MM.1S (cell line): ENCODE results near the gene BACE2.
A peak's percentile ranks its signal among the peaks of the same experiment; 100 is the strongest.

ENCODE experiments used
- DNase-seq: peaks from one replicate; pipeline ENCODE4 v3.0.0-alpha.2; 2015
- H2AFZ ChIP-seq: fragments of 300-600 bp; sonication (generic); 2 replicates; pipeline ENCODE4 v1.6.0; 2016; ENCODE audit warnings: antibody characterized with exemption, low read length
- H3F3A ChIP-seq: fragments of 300-600 bp; sonication (generic); 2 replicates; pipeline ENCODE4 v1.6.1; 2016; ENCODE audit warnings: mild to moderate bottlenecking, antibody characterized with exemption, low read length, moderate library complexity, mixed read lengths; ENCODE audit not compliant: insufficient read depth
- H3K27ac ChIP-seq: fragments of 300-600 bp; sonication (generic); 2 replicates; pipeline ENCODE4 v1.5.1; 2016; ENCODE audit warnings: mild to moderate bottlenecking, low read length
- H3K27me3 ChIP-seq: fragments of 300-600 bp; sonication (generic); replicated peaks from 2 replicates; pipeline ENCODE4 v1.6.0; 2016; ENCODE audit warnings: low read length; ENCODE audit not compliant: insufficient read depth
- H3K36me3 ChIP-seq: fragments of 300-600 bp; sonication (generic); replicated peaks from 2 replicates; pipeline ENCODE4 v1.6.1; 2016; ENCODE audit warnings: mild to moderate bottlenecking, low read length, mixed read lengths; ENCODE audit not compliant: insufficient read depth
- H3K4me1 ChIP-seq: fragments of 300-600 bp; sonication (generic); 2 replicates; pipeline ENCODE4 v1.6.1; 2016; ENCODE audit warnings: low read length, mixed read lengths
- H3K4me2 ChIP-seq: fragments of 300-600 bp; sonication (generic); 2 replicates; pipeline ENCODE4 v1.6.0; 2016; ENCODE audit warnings: low read depth, low read length
- H3K4me3 ChIP-seq: fragments of 300-600 bp; sonication (generic); 2 replicates; pipeline ENCODE4 v1.5.1; 2016; ENCODE audit warnings: low read length, mixed read lengths
- H3K79me2 ChIP-seq: fragments of 300-600 bp; sonication (generic); 2 replicates; pipeline ENCODE4 v1.6.1; 2016; ENCODE audit warnings: mixed run types, low read length, mixed read lengths
- H3K9ac ChIP-seq: fragments of 300-600 bp; sonication (generic); 2 replicates; pipeline ENCODE4 v1.6.1; 2016; ENCODE audit warnings: low read length, mixed read lengths
- H3K9me2 ChIP-seq: fragments of 300-600 bp; sonication (generic); replicated peaks from 2 replicates; pipeline ENCODE4 v1.6.1; 2016; ENCODE audit warnings: mild to moderate bottlenecking, low read length, mixed read lengths; ENCODE audit not compliant: insufficient read depth
- H3K9me3 ChIP-seq: fragments of 300-600 bp; sonication (generic); replicated peaks from 2 replicates; pipeline ENCODE4 v1.6.1; 2016; ENCODE audit warnings: mild to moderate bottlenecking, low read length, mixed read lengths; ENCODE audit not compliant: insufficient read depth
- H4K20me1 ChIP-seq: fragments of 300-600 bp; sonication (generic); 2 replicates; pipeline ENCODE4 v1.6.1; 2016; ENCODE audit warnings: mild to moderate bottlenecking, low read length, moderate library complexity, mixed read lengths; ENCODE audit not compliant: insufficient read depth
- EZH2 ChIP-seq: fragments of 300-600 bp; sonication (generic); optimal IDR thresholded peaks from 2 replicates; pipeline ENCODE3; 2017; ENCODE audit warnings: low read depth, mild to moderate bottlenecking, antibody characterized with exemption, low read length, mixed read lengths
- EZH2phosphoT487 ChIP-seq: fragments of 300-600 bp; sonication (generic); IDR thresholded peaks from 2 replicates; pipeline ENCODE4 v1.6.1; 2018; ENCODE audit warnings: antibody characterized with exemption, low read length
- TF ChIP-seq, protein P1 (sequence below): fragments of 300-600 bp; sonication (generic); IDR thresholded peaks from 2 replicates; pipeline ENCODE4 v1.5.1; 2016; ENCODE audit warnings: antibody characterized with exemption, low read length, mixed read lengths

Gene BACE2

DNA sequence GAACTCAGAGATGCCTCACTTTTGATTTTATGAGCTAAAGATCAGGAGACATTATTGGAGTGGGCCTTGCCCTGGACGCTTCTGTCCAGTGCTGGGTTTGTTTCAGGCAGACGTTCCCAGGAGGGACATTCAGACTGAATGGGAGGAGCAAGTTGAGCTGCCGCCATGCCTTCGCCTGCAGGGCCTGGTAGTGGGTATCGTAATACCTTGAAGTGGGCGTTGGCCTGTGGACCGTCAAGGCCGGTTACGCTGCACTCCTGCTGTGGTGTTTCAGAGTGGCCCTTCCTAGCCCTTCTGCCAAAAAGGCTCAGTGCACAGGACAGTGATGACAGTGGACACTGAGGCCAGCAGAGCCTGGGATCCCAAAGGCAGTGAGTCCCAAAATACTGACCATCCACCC is 150.3 kb downstream of the BACE2 start:
- DNase-seq = no peak
- Histone ChIP-seq H3K4me3 (no peak overlapping the region), H3F3A (no peaks in the 10 kb centered on the region; the same call in 1 of the 2 replicates), H3K4me1 (peaks cover 17% of the 10 kb centered on the region), H2AFZ (no peak overlapping the region), H3K4me2 (no peak overlapping the region), H3K9ac (no peak overlapping the region), H3K27ac (no peak overlapping the region), H3K9me2 (no peaks in the 10 kb centered on the region), H3K79me2 (no peaks in the 10 kb centered on the region), H3K9me3 (no peaks in the 10 kb centered on the region), H4K20me1 (no peaks in the 10 kb centered on the region), H3K27me3 (no peaks in the 10 kb centered on the region), H3K36me3 (no peaks in the 10 kb centered on the region)
- TF ChIP-seq EZH2phosphoT487 (no peak), EZH2 (no peak)
- TF ChIP-seq, protein P1, sequence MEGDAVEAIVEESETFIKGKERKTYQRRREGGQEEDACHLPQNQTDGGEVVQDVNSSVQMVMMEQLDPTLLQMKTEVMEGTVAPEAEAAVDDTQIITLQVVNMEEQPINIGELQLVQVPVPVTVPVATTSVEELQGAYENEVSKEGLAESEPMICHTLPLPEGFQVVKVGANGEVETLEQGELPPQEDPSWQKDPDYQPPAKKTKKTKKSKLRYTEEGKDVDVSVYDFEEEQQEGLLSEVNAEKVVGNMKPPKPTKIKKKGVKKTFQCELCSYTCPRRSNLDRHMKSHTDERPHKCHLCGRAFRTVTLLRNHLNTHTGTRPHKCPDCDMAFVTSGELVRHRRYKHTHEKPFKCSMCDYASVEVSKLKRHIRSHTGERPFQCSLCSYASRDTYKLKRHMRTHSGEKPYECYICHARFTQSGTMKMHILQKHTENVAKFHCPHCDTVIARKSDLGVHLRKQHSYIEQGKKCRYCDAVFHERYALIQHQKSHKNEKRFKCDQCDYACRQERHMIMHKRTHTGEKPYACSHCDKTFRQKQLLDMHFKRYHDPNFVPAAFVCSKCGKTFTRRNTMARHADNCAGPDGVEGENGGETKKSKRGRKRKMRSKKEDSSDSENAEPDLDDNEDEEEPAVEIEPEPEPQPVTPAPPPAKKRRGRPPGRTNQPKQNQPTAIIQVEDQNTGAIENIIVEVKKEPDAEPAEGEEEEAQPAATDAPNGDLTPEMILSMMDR = no peak

DNA sequence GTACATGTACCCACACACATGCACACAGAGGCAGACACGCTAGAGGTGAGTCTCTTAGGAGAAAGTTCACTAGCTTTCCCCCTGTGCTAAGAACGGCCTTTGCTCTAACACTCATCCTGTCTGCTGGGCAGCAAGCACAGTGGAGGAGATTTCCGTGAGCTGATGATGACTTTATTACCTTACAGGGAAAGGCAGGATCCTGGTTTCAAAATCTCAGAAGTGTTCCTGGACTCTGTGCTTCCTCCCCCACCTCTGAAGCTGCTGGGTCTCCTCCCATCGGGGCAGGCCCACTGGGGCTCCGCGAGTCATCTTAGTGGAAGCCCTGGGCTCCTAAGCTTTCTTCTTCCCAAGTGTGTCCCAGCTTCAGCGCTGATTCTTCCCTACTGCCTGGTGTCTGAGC is 151.3 kb downstream of the BACE2 start:
- Histone ChIP-seq H3K9me2 (no peaks in the 10 kb centered on the region), H3K4me3 (no peak overlapping the region), H4K20me1 (no peaks in the 10 kb centered on the region), H3K4me2 (no peak overlapping the region), H3K4me1 (peaks cover 17% of the 10 kb centered on the region), H3K27ac (no peak overlapping the region), H2AFZ (no peak overlapping the region), H3K36me3 (no peaks in the 10 kb centered on the region), H3K79me2 (no peaks in the 10 kb centered on the region), H3K27me3 (no peaks in the 10 kb centered on the region), H3K9ac (no peak overlapping the region), H3K9me3 (no peaks in the 10 kb centered on the region), H3F3A (no peaks in the 10 kb centered on the region; the same call in 1 of the 2 replicates)
- DNase-seq = no peak
- TF ChIP-seq EZH2 = no peak
- TF ChIP-seq, protein P1 = no peak
- no peak for TF ChIP-seq EZH2phosphoT487

DNA sequence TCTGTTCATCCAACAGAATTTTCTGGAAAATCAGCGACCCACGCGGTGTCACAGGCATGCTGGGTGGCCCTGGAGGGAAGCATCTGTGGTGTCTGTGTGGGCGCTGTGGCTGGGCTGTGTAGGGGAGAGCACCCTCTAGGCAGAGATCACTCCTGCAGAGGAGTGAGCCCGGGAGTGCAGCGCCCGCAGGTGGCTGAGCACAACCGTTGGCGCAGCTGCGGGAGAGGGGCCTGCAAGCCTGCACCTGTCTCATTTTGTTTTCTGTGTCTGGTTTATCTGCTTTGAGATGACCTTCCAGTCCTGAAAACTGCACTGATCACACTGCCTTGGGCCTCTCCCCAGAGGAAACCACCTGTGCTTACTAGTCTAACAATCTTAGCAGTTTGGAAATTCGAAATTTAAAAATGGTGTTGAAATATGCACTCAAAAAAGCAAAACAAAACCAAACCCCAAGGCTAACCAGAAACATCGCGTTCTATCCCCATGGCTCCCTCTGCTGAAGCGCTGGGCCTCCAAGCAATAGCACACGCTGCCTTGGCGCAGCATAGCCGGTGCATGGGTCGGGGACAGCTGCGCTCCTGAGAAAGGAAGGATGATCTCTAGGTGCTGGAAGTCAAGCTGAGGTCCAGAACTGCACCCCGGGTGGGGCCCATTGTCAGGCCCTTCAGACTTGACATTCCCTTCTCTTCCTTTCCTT is 153.4 kb downstream of the BACE2 start:
- no peaks in the 10 kb centered on the region for H3K36me3 ChIP-seq
- H2AFZ ChIP-seq = peak overlapping the region; percentile 31
- DNase-seq = peak; percentile 90
- H3K9ac ChIP-seq = peak overlapping the region; percentile 3; the same call in 1 of the 2 replicates
- H3K27ac ChIP-seq = peak overlapping the region; percentile 64
- H3F3A ChIP-seq = no peaks in the 10 kb centered on the region; the same call in 1 of the 2 replicates
- H3K9me2 ChIP-seq = no peaks in the 10 kb centered on the region
- H3K4me3 ChIP-seq = no peak overlapping the region
- no peaks in the 10 kb centered on the region for H3K9me3 ChIP-seq
- H3K4me2 ChIP-seq = peak overlapping the region; percentile 44
- TF ChIP-seq EZH2phosphoT487 = no peak
- no peak for TF ChIP-seq EZH2
- TF ChIP-seq, protein P1 = peak; percentile 49
- no peaks in the 10 kb centered on the region for H4K20me1 ChIP-seq
- H3K79me2 ChIP-seq = no peaks in the 10 kb centered on the region
- H3K4me1 ChIP-seq = peaks cover 17% of the 10 kb centered on the region
- H3K27me3 ChIP-seq = no peaks in the 10 kb centered on the region
